ENCODE measurements around the gene ZNF428.
"Not testable (repeated sequence)": the region's sequence is repeated elsewhere in the genome, so short reads cannot be mapped to it uniquely, and the experiment has no call there.

Gene ZNF428

GRCh38 chr19:43616306-43616705 lies 3.1 kb downstream of the ZNF428 start:
- no peak for DNase-seq

DNA sequence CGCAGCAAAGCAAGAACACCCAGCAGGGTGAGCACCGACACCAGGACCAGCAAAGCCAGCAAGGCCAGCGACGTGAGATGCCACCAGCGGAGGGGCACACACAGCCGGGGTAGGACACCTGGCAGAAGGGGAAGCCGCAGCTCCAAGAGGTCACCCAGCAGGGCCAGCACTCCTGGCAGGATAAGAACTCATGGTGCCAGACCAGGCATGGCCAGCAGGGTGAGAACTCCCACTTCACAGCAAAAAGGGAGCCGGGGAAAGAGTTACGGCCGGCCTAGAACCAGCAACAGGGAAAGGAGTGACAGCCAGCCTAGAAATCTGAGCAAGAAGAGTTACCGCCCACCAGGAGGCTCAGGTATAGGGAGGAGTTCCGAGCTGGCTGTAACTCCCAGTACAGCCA lies 7.1 kb downstream of the ZNF428 start:
- no peak for DNase-seq

DNA sequence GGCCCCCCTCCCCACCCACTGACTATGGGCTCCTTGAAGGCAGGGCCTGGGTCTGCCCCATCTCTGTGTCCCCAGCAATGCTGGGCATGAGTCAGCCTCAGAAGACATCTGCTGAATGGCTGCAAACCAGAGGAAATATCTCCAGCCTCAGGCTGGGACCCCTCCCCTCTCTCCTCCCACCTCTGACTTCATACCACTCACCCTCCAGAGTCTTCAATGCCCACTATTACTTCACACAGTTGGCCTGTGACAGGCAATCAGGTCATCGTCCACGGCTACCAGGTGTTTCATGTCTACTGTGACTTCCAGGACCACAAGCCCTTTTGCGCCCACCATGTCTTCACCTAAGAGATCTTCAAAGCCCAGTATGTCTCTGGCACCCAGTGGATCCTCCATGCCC lies 7.6 kb downstream of the ZNF428 start, which contains the start of gene SRRM5:
TSS of gene SRRM5 (plus strand) at position 301 of the 400 bp plus-strand sequence. CDS start at position 335, 34 bp downstream.
- DNase-seq: no peak

GRCh38 chr19:43610493-43610892 lies 8.9 kb downstream of the ZNF428 start:
- no peak for DNase-seq

DNA sequence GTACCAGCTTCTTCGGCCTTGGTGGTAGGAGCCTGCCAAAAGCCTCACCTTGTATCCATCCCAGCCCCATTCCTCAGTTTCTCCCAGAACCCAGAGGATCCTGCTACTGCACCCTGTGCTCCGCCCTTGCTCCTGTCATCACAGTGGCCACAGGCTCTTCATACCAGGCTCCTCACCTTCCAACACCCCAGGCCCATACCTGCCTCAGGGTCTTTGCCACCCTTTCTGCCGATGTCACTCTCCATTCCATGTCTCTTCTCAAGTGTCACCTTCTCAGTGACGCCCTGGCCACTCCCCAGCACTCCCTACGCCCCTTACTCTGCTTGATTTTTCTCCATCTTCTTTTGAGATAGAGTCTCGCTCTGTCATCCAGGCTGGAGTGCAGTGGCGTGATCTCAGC lies 9.6 kb downstream of the ZNF428 start:
- DNase-seq: no peak

GRCh38 chr19:43607238-43608205 lies 11.9 kb downstream of the ZNF428 start:
- DNase-seq: no peak

DNA sequence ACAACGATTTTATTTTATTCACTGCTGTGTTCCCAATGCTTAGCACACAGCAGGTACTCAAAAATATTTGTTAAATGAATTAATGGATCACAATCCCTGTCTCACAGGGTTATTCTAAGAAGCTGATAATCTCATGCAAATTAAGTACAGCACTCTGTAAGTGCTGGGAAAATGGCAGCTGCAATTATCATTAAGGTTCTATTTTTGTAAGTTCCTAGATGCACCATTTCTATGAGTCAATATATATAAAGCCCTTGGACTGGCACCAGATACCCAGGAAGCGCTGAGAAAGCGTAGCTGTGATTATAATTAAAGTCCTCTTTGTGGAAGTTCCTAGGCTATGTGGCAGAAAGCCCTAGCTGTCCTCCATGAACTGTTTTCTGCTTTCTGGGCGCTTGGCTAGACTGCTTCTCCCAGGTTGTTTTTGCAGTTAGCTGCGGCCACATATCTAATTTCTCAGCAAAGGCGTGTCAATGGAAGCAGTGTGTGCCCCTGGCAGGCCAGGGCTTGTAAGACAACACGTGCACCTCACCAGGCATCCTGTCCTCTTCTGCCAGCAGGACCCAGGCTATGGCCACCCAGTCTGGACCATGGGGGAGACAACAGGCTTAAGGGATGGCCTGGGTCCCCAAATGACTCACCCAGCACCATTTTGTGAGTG lies 12.7 kb downstream of the ZNF428 start:
- no peak for DNase-seq

DNA sequence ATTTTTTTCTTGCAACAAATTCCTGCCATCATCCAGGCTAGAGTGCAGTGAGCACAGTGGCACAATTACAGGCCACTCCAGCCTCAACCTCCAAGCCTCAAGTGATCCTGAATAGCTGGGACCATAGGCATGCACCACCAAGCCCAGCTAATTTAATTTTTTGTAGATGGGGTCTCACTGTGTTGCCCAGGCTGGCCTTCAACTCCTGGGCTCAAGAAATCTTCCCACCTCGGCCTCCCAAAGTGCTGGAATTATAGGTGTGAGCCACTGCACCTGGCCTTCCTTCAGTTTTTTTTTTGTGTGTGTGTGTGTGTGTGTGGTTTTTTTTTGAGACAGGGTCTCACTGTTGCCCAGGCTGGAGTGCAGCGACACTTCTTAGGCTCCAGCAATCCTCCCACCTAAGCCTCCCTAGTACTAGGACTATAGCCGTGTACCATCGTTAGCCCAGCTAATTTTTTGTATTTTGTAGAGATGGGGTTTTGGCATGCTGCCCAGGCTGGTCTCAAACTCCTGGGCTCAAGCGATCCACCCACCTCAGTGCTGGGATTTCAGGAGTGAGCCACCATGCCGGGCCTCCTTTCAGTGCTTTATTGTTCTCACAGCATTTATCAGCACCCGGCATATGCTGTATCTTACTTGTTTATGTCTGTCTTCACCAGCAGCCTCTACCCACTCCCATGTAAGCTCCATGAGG lies 13.4 kb downstream of the ZNF428 start:
- no peak for DNase-seq

DNA sequence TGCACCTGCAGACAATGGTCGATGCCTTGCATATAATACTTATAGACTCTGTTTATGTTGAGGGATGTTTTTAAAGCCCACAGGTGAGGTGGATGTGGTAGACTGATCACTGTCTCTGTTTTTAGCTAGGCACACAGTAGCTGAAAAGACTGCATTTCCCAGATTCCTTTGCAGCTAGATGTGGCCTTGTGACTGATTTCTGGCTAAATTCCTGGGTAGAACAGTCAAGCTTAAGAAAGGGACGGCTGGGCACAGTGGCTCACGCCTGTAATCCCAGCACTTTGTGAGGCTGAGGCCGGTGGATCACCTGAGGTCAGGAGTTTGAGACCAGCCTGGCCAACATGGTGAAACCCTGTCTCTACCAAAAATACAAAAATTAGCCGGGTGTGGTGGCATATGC lies 19.1 kb downstream of the ZNF428 start:
- DNase-seq: not testable (repeated sequence)

DNA sequence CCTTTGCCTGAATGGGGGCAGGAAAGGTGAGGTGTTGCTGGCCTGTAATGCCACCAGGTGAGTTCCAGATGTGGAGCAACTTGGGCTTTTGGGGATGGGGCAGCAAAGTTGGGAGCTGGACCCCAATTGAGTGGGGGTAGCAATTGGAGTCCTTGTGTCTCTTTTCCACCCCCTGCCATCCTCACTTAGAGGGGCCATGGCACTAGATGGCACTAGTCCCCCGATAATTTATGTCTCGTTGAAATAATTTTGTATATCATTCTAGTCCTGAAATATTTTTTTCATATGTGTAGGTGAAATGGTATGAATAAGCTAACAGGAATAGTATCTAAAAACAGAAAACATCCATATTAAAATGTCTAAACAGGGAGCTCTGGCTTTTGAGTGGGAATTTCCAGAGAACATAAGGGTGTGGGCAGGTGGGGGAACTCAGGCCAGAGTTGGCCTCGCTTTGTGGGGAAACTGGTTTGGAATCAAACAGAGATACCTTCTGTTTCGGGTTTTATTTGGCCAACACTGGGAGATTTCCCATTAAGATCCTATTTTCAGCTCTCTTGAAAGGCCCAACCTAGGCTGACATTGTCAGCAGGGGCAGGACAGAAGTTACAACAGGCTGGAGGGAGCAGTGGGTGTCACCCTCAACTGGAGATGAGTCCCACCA lies 19.7 kb downstream of the ZNF428 start:
- DNase-seq: no peak

GRCh38 chr19:43598445-43599240 lies 20.8 kb downstream of the ZNF428 start:
- DNase-seq: no peak

DNA sequence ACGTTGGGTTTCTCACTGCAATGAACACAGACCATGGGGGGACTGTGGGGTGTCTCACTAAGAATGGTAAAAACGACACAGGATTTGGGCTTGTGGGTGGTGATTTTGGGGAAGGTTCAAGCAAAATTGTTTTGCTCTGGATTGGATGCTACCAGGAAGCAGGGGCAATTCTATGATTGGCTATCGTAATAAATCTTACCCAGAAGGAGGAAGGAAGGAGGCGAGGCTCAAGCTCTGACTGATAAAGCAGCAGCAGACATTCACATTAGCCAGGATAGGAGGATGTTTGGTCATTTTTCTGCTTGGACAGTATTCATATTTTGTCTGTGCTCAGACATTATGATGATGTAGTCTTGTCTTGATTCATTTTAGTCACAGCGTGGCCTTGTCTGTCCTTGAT lies 21.6 kb downstream of the ZNF428 start:
- no peak for DNase-seq

DNA sequence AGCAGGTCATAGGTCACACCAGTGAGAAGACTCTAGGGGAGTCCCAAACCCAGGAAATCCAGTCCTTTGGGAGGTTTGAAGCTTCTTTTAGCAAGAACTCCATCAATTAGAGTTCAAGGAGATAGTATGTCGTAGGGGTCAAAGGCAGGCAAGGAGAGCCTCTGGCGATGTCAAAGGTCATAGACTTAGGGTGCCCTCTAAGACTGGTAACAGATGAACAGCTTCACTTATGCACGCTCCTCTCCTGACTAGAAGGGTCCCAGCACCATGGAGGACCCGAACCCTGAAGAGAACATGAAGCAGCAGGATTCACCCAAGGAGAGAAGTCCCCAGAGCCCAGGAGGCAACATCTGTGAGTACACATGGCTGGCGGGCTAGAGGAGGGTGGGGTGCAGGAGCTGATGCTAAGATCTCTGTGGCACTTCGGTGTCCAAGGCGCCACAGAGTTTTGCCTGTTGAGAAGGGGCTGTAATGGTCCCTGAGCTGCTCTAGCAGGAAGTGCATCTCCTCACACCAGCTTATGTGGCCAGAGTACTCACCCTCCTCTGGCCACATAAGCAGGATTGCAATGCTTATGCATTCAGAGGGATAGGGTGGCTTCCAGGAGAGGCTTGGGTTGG lies 22.5 kb downstream of the ZNF428 start:
- no peak for DNase-seq

- peak; percentile 100 for DNase-seq
These were observed 23.2 kb downstream of the ZNF428 start, which contains the start of the genes IRGQ and ZNF576 for GRCh38 chr19:43595999-43596841. TSS of gene IRGQ (minus strand) at chr19:43596134. CDS start at chr19:43595338, 796 bp downstream. TSS of gene ZNF576 (plus strand) at chr19:43596595. CDS start at chr19:43597109, 514 bp downstream.

- no peak for DNase-seq
These were observed 23.8 kb downstream of the ZNF428 start for GRCh38 chr19:43595605-43595998.

DNA sequence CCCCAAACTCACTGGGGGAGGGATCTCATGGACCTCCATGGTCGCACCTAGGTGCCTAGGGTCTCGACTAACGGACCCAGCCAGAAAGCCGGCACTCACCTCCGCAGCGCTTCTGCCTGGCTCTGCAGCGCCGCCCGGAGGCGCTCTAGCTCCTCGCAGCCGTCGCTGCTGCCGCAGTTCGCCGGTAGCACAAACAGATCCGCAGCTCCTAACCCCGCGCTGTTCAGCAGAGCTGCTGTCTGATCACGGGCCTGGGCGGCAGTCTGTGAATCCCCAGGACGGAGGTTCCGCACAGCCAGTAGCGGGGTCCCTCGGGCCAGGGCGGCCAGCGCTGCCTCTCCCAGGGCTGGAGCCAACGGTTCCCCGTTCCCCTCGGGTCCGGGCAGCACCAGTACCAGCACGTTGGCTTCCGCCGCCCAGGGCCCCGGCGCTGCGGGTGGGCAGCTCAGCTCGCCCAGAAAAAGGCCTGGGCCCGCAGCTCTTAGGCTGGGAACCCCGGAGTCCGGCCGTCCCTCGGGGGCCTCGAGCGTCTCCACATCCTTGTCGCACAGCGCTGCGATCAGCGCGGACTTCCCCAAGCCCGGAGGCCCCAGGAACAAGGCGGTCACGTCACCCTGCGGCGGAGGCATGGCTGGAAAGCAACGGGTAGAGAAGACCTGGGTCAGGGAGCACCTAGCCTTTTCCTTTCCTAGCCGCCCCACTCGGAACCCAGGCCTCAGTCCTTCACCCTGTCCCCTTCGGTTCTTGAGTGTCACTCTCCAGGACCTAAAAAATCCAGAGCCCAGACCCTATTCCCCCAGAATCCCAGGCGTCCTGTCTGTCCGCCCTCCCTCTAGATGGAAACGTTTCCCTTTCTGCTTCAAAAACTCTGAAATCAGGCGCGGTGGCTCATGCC lies 24.5 kb downstream of the ZNF428 start:
- DNase-seq: peak; percentile 73

DNA sequence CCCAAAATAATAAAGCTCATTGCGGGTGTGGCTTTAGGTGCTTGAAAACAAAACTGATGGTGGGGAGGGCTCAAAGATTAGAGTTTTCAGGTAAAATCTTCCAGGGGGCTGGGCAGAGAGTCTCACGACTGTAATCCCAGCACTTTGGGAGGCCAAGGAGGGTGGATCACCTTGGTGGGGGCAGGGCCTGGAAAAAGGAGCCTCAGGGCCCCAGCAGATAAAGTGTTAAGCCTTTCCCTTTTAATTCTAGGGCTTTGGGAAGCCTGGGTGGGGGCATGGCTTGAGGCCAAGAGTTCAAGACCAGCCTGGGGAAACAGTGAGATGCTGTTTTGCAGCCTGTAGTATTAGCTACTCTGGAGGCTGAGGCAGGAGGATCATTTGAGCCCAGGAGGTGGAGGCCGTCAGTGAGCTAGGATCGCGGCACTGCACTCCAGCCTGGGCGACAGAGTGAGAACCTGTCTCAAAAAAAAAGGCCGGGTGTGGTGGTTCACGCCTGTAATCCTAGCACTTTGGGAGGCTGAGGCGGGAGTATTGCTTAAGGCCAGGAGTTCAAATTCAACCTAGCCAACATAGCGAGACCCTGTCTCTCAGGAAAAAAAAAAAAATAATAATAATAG lies 25.2 kb downstream of the ZNF428 start:
- DNase-seq: no peak

DNA sequence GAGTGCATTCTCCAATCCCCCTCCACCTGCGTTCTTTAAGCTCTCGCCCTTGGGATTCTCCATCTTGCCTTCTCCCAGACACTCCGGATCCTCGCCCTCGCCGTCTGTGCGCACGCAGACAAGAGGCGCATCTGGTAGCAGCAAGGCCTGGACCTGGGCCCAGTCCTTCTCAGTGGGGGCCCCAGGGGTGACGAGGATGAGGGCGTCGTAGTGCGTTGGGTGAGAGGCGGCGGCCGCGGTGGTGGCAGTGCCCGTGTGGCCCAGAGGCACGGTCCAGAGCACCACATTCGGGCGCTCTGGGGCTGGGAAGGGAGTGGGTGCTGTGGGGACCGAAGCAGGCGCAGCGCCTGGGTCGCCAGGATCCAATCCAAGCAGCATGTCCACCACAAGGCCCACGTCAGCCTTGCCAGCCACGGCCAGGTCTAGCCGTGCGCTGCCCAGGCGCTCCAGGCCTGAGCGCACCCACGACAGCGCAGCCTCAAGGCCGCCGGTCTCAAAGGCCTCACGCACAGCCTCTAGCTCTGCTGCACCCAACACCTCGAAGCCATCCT lies 26.6 kb downstream of the ZNF428 start:
- DNase-seq: no peak

Measured in activated CD8-positive, alpha-beta memory T cell treated with anti-CD3 and anti-CD28 coated beads, Interleukin-2, amount 50 U/mL, for 4 hours (primary cell).